Measurements from ENCODE around the gene FGF19.
"Not testable (repeated sequence)": the region's sequence is repeated elsewhere in the genome, so short reads cannot be mapped to it uniquely, and the experiment has no call there.

Gene FGF19

GRCh38 chr11:69716891-69717747 lies 13.3 kb upstream of the FGF19 start:
- no peak for DNase-seq

GRCh38 chr11:69716099-69716498 lies 12.3 kb upstream of the FGF19 start:
- no peak for DNase-seq

DNA sequence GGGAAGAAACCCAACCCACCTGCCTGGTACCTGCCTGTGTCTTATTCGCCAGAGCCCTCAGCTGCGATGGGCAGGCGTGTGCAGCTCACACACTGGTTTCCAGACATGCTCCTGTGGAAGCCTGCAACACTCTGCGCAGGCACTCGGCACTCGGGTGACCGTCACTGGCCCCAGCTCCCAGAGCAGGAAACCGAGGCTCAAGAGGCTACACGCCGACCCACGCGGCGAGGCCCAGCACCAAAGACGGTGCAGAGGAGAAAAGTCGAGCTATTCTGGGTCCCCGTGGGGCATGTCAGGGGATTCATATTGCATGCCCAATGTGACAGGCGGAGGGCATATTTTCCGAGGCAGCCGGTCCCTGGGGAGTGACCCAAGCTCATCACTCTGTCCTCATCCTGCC lies 11.6 kb upstream of the FGF19 start:
- no peak for DNase-seq

- DNase-seq, result no peak
Observed at GRCh38 chr11:69711822-69712801, 8.3 kb upstream of the FGF19 start.

DNA sequence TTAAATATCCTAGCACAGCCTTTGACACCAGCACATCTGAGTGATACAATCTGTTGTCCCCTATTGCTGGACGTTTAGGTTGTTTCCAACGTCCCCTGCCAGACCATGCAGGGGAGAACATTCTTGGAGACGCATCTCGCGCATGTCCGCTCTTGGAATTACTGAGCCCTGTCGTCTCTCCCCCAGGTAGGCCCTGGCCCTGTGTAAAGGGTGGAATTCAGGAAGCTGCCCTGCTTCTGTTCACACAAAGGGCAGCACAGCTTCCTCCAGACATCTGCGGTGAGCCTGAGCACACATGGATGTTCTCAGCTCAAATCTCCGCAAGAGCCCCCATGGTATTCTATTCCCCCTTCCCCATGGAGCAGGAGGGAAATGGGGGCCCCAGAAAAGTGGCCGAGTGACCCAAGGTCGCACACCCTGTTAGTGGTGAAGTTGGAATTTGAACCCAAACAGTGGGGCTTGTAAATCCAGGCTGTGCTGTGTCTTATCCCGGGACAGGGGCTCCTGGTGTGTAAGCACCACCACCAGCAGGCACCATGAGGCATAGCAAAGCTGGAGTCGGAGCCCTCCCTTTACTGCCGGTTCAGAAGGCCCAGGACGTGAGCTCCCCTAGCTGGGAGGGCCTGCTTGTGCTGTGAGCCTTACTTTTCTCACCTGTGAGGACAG lies 5.0 kb upstream of the FGF19 start:
- DNase-seq, result no peak

DNA sequence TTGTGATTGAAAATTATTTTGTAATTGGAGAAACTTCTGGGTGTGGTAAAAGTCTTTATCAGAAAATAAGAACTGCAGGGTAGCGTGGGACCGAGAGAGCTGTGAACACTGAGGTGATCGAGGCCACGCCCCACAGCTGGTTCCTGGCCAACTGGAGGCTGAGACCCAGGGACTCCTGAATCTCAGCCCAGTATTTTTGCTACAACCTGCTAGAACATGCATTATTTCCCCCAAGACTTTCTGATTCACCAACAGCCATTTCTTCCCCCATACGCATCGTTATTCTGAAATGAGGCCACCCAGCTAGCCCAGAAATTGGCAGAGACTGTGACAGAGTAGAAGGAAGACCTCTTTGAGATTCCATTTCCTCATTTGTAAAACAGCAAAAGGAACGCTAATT lies 3.4 kb upstream of the FGF19 start:
- DNase-seq, result no peak

DNA sequence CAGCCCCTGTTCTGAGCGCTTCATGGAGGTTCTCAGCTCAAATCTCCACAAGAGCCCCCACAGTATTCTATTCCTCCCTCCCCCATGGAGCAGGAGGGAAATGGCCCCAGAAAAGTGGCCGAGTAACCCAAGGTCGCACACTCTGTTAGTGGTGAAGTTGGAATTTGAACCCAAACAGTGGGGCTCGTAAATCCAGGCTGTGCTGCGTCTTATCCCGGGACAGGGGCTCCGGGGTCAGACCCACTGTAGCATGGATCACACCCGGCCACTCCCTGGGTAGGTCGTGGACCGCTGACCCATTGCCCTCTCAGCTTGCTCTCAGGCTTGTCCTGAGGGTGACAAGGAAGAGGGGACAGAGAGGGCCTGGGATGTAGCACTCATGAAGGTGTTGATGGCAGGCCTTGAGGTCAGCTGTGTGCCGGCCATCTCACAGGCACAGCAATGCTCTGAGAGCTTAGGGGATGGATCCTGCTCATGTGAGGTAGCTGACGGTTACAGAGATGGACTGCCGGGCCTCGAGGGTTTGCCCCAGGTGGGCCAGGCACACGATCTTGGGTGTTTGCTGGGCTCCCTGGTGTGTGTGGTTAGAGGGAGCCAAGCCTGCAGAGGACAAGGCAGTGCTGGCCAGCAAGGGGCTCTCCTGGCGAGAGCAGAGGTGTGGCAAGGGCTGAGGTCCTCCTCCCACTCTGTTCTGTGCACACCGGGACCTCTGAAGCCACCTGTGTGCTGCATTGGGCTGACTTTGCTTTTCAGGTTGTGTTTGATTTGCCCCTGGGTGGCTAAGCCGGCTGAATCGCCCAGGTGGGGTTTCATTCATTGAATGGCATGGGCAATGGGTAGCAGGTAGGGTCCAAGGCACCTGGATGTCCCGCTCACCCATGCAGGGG lies 2.3 kb upstream of the FGF19 start:
- no peak for DNase-seq

GRCh38 chr11:69705351-69705811 lies 1.6 kb upstream of the FGF19 start:
- no peak for DNase-seq

DNA sequence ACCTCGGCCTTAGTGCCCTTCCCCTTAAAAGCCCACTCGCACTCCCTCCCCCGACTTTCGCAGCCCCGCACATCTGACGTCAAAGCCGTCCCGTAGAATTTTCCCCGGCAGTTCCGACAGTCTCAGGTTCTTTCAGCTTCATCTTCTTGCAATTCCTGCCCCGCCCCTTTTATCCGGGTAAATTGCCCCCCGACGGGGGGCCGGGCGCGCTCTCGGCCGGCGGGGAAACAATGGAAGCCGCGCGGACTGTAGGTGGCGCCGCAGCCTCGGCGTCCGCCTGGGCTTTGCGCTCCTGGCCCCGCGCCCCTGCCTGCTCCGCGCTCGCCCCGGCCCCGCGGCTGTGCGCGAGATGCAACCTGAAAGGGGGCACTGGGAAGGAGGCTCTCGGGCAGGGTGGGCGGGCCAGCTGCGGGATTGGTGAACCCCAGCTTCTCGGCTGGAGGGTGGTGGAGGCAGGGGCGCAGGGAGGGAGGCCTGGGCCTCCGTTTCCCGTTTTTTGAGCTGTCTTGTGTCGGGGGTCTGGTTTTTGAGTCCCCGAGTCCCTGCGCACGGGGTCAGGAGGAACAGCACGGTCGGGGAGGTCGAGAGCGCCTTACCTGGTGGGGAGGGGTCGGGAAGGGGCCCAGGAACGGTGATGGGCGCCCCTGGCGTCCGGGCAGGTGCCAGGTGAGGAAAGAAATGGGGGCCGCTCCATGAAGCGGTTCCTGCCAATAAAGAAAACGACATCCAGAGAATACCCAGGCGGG lies 859 bp upstream of the FGF19 start:
- peak; percentile 65 for DNase-seq

- no peak for DNase-seq
Observed at GRCh38 chr11:69703453-69703767, 412 bp downstream of the FGF19 start.

- no peak for DNase-seq
Observed at GRCh38 chr11:69702769-69703452, 911 bp downstream of the FGF19 start.

DNA sequence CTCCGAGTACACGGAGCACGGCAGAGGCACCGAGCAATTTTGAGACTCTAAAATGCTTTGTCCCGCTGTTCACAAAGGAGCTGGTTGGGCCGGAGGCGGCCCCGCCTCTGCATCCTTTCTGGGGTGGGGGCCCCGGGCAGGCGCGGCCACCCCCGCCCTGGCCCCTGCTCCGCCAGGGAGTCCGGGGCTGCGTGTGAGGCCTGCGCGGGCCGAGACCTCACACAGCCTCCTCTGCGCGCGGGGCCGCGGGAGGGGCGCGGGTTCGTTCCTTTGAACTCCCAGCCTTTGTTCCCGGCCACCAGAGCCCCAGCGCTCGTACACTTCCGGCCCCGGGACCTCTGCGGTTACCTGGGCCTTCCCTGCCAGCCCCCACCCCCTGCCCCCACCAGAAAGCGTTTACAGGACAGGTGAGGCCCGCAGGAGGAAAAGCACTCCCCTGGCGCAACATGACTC lies 1.6 kb downstream of the FGF19 start:
- DNase-seq, result no peak

GRCh38 chr11:69700278-69701140 lies 3.3 kb downstream of the FGF19 start:
- peak; percentile 83 for DNase-seq

DNA sequence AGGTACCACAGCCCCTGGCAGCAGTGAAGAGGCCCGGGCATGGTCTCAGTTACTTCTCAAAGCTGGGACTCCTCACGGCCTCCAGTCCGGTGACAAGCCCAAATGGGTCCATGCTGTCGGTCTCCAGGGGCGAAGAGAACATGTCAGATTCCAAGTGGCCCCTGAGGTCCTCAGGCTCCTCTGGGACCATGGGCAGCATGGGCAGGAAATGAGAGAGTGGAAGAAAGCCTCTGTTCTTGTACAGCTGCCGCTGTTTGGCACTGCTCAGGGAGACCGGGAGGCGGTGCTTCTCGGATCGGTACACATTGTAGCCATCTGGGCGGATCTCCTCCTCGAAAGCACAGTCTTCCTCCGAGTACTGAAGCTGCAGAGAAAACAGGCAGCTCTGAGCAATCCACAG lies 4.6 kb downstream of the FGF19 start:
- no peak for DNase-seq

GRCh38 chr11:69698362-69698761 lies 5.5 kb downstream of the FGF19 start:
- DNase-seq, result no peak

DNA sequence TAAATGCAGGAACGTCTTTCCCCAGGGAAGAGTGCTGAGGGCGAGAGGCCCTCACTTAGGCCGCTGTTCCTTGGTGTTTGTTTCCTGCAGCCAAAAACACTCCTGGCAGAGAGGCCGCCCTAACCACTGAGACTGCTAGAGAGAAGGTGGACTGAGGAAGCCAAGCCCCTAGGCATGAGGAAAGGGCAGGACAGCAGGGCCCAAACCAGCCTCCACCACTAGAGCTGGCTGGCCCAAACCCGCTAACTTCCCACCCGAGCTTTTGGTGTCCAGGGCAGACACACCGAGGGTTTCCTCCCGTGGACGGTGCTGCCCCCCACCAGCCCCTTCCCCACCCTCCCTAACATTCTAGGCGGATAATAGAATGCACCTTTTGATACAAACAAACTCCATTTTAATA lies 6.0 kb downstream of the FGF19 start:
- no peak for DNase-seq

GRCh38 chr11:69697469-69697843 lies 6.4 kb downstream of the FGF19 start:
- DNase-seq, result no peak

GRCh38 chr11:69696749-69697468 lies 6.9 kb downstream of the FGF19 start:
- peak; percentile 37 for DNase-seq

DNA sequence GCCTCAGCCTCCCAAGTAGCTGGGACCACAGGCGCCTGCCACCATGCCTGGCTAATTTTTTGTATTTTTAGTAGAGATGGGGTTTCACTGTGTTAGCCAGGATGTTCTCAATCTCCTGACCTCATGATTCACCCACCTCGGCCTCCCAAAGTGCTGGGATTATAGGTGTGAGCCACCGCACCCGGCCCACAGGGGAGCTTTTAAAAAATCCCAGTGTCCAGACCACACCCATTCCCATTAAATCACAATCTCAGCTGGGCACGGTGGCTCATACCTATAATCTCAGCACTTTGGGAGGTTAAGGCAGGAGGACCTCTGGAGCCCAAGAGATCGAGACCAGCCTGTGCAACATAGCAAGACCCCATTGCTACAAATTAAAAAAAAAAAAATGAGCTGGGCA lies 7.8 kb downstream of the FGF19 start:
- not testable (repeated sequence) for DNase-seq

All from right forelimb (tissue), 1 donor.